H9 (cell line): ENCODE measurements around the gene ZNF396. TPM values are rescaled to one million over a fixed set of nuclear protein-coding genes. Genes with fewer than 3 reads are reported as not detected.

Experiments
- DNase-seq: peaks from one replicate; pipeline ENCODE4 v3.0.0-alpha.2; 2017
- H2AFZ ChIP-seq: one replicate; pipeline ENCODE4 v1.6.1; 2013; ENCODE audit warnings: mild to moderate bottlenecking, low read length, control low read depth, moderate library complexity
- H2AK5ac ChIP-seq: 2 replicates; pipeline ENCODE4 v1.6.1; 2013; ENCODE audit warnings: low read length, control low read depth, mixed read lengths; ENCODE audit not compliant: insufficient read length
- H2BK120ac ChIP-seq: one replicate; pipeline ENCODE4 v1.6.1; 2013; ENCODE audit warnings: low read depth, mild to moderate bottlenecking, low read length, control low read depth, inconsistent platforms; ENCODE audit not compliant: poor library complexity, severe bottlenecking
- H2BK12ac ChIP-seq: 2 replicates; pipeline ENCODE4 v1.6.1; 2013; ENCODE audit warnings: low read length, control low read depth, mixed read lengths, low read depth; ENCODE audit not compliant: insufficient read length
- H2BK15ac ChIP-seq: 2 replicates; pipeline ENCODE4 v1.6.1; 2013; ENCODE audit warnings: low read depth, low read length, control low read depth
- H2BK20ac ChIP-seq: one replicate; pipeline ENCODE4 v1.6.1; 2013; ENCODE audit warnings: low read depth, mild to moderate bottlenecking, low read length, control low read depth, inconsistent platforms; ENCODE audit not compliant: poor library complexity, severe bottlenecking
- H2BK5ac ChIP-seq: 2 replicates; pipeline ENCODE4 v1.6.1; 2013; ENCODE audit warnings: low read length, control low read depth, mixed read lengths; ENCODE audit not compliant: insufficient read length
- H3K14ac ChIP-seq: 2 replicates; pipeline ENCODE4 v1.6.1; 2013; ENCODE audit warnings: low read length, control low read depth; ENCODE audit not compliant: insufficient read depth
- H3K18ac ChIP-seq: 2 replicates; pipeline ENCODE4 v1.6.1; 2013; ENCODE audit warnings: low read depth, mild to moderate bottlenecking, mixed read lengths, low read length, control low read depth; ENCODE audit not compliant: insufficient read length
- H3K23ac ChIP-seq: 2 replicates; pipeline ENCODE4 v1.6.1; 2013; ENCODE audit warnings: low read length, control low read depth, mixed read lengths, low read depth; ENCODE audit not compliant: insufficient read length
- H3K23me2 ChIP-seq: 2 replicates; pipeline ENCODE4 v1.6.1; 2013; ENCODE audit warnings: low read depth, mild to moderate bottlenecking, mixed read lengths, low read length, control low read depth; ENCODE audit not compliant: insufficient read length, poor library complexity, severe bottlenecking
- H3K27ac ChIP-seq: 2 replicates; pipeline ENCODE4 v1.5.1; 2013; ENCODE audit warnings: low read length, control low read depth, mixed read lengths, low read depth; ENCODE audit not compliant: insufficient read length
- H3K27me3 ChIP-seq: 2 replicates; pipeline ENCODE4 v1.6.1; 2013; ENCODE audit warnings: low read length, control low read depth, inconsistent platforms; ENCODE audit not compliant: insufficient read depth
- H3K4ac ChIP-seq: 2 replicates; pipeline ENCODE4 v1.6.1; 2013; ENCODE audit warnings: low read depth, mild to moderate bottlenecking, control low read depth, inconsistent platforms, low read length, moderate library complexity
- H3K4me1 ChIP-seq: 2 replicates; pipeline ENCODE4 v1.6.1; 2013; ENCODE audit warnings: low read length, control low read depth, inconsistent platforms; ENCODE audit not compliant: insufficient read depth
- H3K4me2 ChIP-seq: 2 replicates; pipeline ENCODE4 v1.6.1; 2013; ENCODE audit warnings: low read length, control low read depth, mixed read lengths; ENCODE audit not compliant: insufficient read length, insufficient read depth
- H3K56ac ChIP-seq: 2 replicates; pipeline ENCODE4 v1.6.1; 2013; ENCODE audit warnings: low read depth, mild to moderate bottlenecking, mixed read lengths, low read length, control low read depth; ENCODE audit not compliant: insufficient read length
- H3K79me1 ChIP-seq: 2 replicates; pipeline ENCODE4 v1.6.1; 2013; ENCODE audit warnings: low read depth, mild to moderate bottlenecking, moderate library complexity, low read length, control low read depth, inconsistent platforms; ENCODE audit not compliant: insufficient read depth, poor library complexity, severe bottlenecking
- H3K79me2 ChIP-seq: 2 replicates; pipeline ENCODE4 v1.6.1; 2013; ENCODE audit warnings: low read length, control low read depth, inconsistent platforms; ENCODE audit not compliant: insufficient read depth
- H3K9ac ChIP-seq: 2 replicates; pipeline ENCODE4 v1.6.1; 2013; ENCODE audit warnings: low read length, control low read depth, mixed read lengths; ENCODE audit not compliant: insufficient read length; ENCODE audit errors: extremely low read depth
- H3K9me3 ChIP-seq: one replicate; pipeline ENCODE4 v1.6.1; 2013; ENCODE audit warnings: low read depth, low read length, inconsistent platforms; ENCODE audit not compliant: control insufficient read depth
- H3T11ph ChIP-seq: one replicate; pipeline ENCODE4 v1.6.1; 2013; ENCODE audit warnings: mild to moderate bottlenecking, low read length, control low read depth, inconsistent platforms
- H4K20me1 ChIP-seq: one replicate; pipeline ENCODE4 v1.6.1; 2013; ENCODE audit not compliant: control insufficient read depth, insufficient read length, insufficient read depth
- H4K5ac ChIP-seq: 2 replicates; pipeline ENCODE4 v1.6.1; 2013; ENCODE audit warnings: low read depth, mild to moderate bottlenecking, mixed read lengths, low read length, control low read depth; ENCODE audit not compliant: insufficient read length
- H4K8ac ChIP-seq: replicated peaks from 2 replicates; pipeline ENCODE4 v1.6.1; 2013; ENCODE audit warnings: low read length, control low read depth, mixed read lengths, low read depth; ENCODE audit not compliant: insufficient read length
- H4K91ac ChIP-seq: 2 replicates; pipeline ENCODE4 v1.6.1; 2013; ENCODE audit warnings: low read depth, mild to moderate bottlenecking, moderate library complexity, mixed read lengths, low read length, control low read depth; ENCODE audit not compliant: insufficient read length
- H3K27ac Mint-ChIP-seq, 3 experiments: 2 replicates in 2 of 3; 3 replicates in 1 of 3; pipeline ENCODE4 v1.8.0; 2020 to 2021; ENCODE audit warnings: mixed read lengths in 3 of 3, mild to moderate bottlenecking in 1 of 3, moderate library complexity in 1 of 3
- H3K27me3 Mint-ChIP-seq: 2 replicates; pipeline ENCODE4 v1.8.0; 2021; ENCODE audit warnings: low read depth, mild to moderate bottlenecking, moderate library complexity, mixed read lengths
- H3K36me3 Mint-ChIP-seq, 3 experiments: 2 replicates in 2 of 3; 3 replicates in 1 of 3; pipeline ENCODE4 v1.8.0; 2020 to 2021; ENCODE audit warnings: low read depth in 3 of 3, mixed read lengths in 3 of 3; ENCODE audit not compliant: insufficient read depth in 1 of 3
- H3K4me1 Mint-ChIP-seq, 2 experiments: 2 replicates each; pipeline ENCODE4 v1.8.0; 2020; ENCODE audit warnings: mixed read lengths in 2 of 2
- H3K4me3 Mint-ChIP-seq, 2 experiments: 2 replicates in 1 of 2; 3 replicates in 1 of 2; pipeline ENCODE4 v1.8.0; 2020 to 2021; ENCODE audit warnings: mild to moderate bottlenecking in 2 of 2, mixed read lengths in 2 of 2, moderate library complexity in 1 of 2
- H3K9me3 Mint-ChIP-seq, 2 experiments: 2 replicates in 1 of 2; 3 replicates in 1 of 2; pipeline ENCODE4 v1.8.0; 2020; ENCODE audit warnings: mild to moderate bottlenecking in 2 of 2, mixed read lengths in 2 of 2, moderate library complexity in 1 of 2
- CTCF ChIP-seq: fragments of 200-600 bp; sonication (generic); conservative IDR thresholded peaks from 3 replicates; pipeline ENCODE4 v1.8.0; 2021; ENCODE audit warnings: antibody characterized with exemption, mild to moderate bottlenecking
- total RNA-seq: library from RNA; stranded (reverse); gene quantifications from 2 replicates; pipeline ENCODE4 v1.2.1, GENCODE V29; 2021

ZNF396 gene
- total RNA-seq, 1 experiment from 2014 or later, result 1.2 TPM

- Histone ChIP-seq H3K4ac (no peak overlapping the region), H2AK5ac (no peak overlapping the region), H3K4me2 (no peak overlapping the region), H3K18ac (no peak overlapping the region), H4K8ac (no peak overlapping the region), H3K14ac (no peak overlapping the region), H2AFZ (no peak overlapping the region), H3K9me3 (no peaks in the 10 kb centered on the region), H4K20me1 (no peaks in the 10 kb centered on the region), H3T11ph (no peak overlapping the region), H2BK20ac (no peak overlapping the region), H2BK5ac (no peak overlapping the region), H4K91ac (no peak overlapping the region), H3K56ac (no peak overlapping the region), H2BK12ac (no peak overlapping the region), H2BK15ac (no peak overlapping the region), H4K5ac (no peak overlapping the region), H3K23ac (no peak overlapping the region), H2BK120ac (no peak overlapping the region), H3K4me1 (no peaks in the 10 kb centered on the region), H3K79me2 (no peaks in the 10 kb centered on the region), H3K27me3 (no peaks in the 10 kb centered on the region), H3K79me1 (no peaks in the 10 kb centered on the region), H3K27ac (no peak overlapping the region), H3K9ac (no peak overlapping the region), H3K23me2 (no peaks in the 10 kb centered on the region)
- Mint-ChIP-seq H3K4me3 (no peak overlapping the region), H3K36me3 (peaks cover 4 to 13% (median 10%) of the 10 kb centered on the region in 3 experiments; a peak in 5 of 7 replicates), H3K27me3 (no peaks in the 10 kb centered on the region), H3K27ac (no peak overlapping the region), H3K9me3 (no peaks in the 10 kb centered on the region), H3K4me1 (peaks cover 10 to 14% of the 10 kb centered on the region in 2 experiments)
- no peak for TF ChIP-seq CTCF
- no peak for DNase-seq
Measured at GRCh38 chr18:35328868-35329267, 48.3 kb downstream of the ZNF396 start.
